Left lung (tissue), 10 donors: Measurements from ENCODE around the gene PKNOX2. TPM values are rescaled to one million over a fixed set of nuclear protein-coding genes. Genes with fewer than 3 reads are reported as not detected.
A peak's percentile ranks its signal among the peaks of the same experiment; 100 is the strongest.

Source experiments
- ATAC-seq: fragments of 200-7000 bp; cut with Tn5 transposase; one replicate; pipeline ENCODE4 v1.9.1; 2020; ENCODE audit warnings: moderate library complexity
- DNase-seq, 4 donors: peaks; one replicate each; pipeline ENCODE4 v3.0.0-alpha.2; 2013 to 2020
- H3K27ac ChIP-seq, 2 donors: fragments of 200-600 bp; sonication (generic) in 1 of 2; one replicate each; pipeline versions ENCODE4 v1.5.0 to v1.8.0; 2020 to 2021
- H3K27me3 ChIP-seq, 2 donors: fragments of 200-600 bp; sonication (generic) in 1 of 2; one replicate each; pipeline versions ENCODE4 v1.5.0 to v1.8.0; 2020 to 2021
- H3K36me3 ChIP-seq, 2 donors: fragments of 200-600 bp; sonication (generic) in 1 of 2; one replicate each; pipeline versions ENCODE4 v1.5.0 to v1.8.0; 2020 to 2021
- H3K4me1 ChIP-seq, 2 donors: fragments of 200-600 bp; one replicate each; pipeline ENCODE4 v1.8.0; 2021
- H3K4me3 ChIP-seq, 2 donors: fragments of 200-600 bp; sonication (generic) in 1 of 2; one replicate each; pipeline versions ENCODE4 v1.5.0 to v1.8.0; 2020 to 2021; ENCODE audit warnings: mild to moderate bottlenecking in 1 of 2
- H3K9me3 ChIP-seq, 2 donors: fragments of 200-600 bp; sonication (generic) in 1 of 2; one replicate each; pipeline versions ENCODE4 v1.5.0 to v1.8.0; 2020 to 2021
- intact Hi-C, 2 donors: fragments of 100-400 bp; cut with DNase I; formaldehyde crosslinking; loops; one replicate each; pipeline versions ENCODE4 v1.11.2 to v1.14.2; 2022
- polyA plus RNA-seq, 6 donors: library from polyadenylated mRNA; unstranded; fragments of 120-200 nt; gene quantifications; one replicate each; pipeline ENCODE4 v1.2.1, GENCODE V29; 2013; ENCODE audit not compliant: insufficient read length in 6 of 6
- total RNA-seq, 2 donors: library from RNA; stranded (reverse); fragmentation: NEBNext Ultra II Directional; extraction: Animal tissue kit (Norgen Biotek cat#: 25700); gene quantifications; one replicate each; pipeline ENCODE4 v1.2.1, GENCODE V29; 2021
- TF ChIP-seq, protein P1 (sequence below), 2 donors: fragments of 200-600 bp; sonication (generic) in 1 of 2; IDR thresholded peaks; one replicate each; pipeline versions ENCODE4 v1.5.0 to v1.8.0; 2021; ENCODE audit warnings: antibody characterized with exemption in 2 of 2
- donor health status: DM: no; HTN: yes; CAD: no.
- donor health status: DM: no; HTN: no; CAD: no.

Gene PKNOX2
- total and polyA plus RNA-seq, 8 donors: 6.7 to 18.9 (median 16.7) TPM

DNA sequence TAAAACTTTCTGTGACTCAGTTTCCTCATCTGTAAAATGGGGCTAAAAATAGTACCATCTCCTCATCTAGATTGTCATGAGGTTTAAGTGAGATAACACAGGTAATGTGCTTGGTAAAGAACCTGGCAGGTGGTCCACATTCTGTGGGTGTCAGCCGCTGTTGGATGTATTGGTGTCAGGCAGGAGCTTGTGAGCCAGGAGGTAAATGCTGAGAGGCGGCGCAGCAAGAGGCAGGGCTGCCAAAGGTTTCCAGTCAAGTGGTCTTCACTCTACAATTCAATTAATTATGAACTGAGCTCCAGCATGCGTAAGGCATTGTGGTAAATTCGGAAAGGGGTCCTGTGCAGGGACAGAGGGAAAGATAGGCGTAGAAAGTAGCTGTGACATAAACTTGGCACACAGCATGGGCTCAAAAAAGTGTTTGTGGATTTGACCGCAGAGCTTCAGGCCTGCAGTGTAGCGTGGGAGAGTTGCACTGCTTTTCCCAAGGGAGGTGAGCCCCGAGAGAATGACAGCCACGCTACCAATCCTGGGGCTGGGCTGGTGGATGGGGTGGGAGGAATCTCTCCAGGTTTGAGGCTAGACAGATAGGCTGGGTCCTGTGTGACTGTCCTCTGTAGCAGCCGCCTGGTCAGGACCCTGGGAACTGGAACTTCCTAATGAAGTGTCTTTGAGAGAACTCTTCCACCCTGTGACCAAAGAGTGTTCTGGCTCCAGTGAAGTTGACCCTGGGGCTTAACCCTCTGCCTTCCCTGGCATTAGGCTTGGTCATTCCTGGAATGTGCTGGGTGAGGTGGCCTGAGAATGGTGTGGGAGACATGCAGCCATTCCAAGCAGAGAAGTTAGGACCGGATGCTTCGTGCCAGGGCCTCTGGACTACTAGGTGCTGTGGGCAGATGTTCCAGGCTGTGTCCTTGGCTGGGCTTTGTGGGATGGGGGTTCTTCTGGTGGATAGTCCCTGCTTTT, 209.2 kb downstream of the PKNOX2 start:
- peaks cover 0 to 3% of the 10 kb centered on the region in 2 donors for H3K4me1 ChIP-seq
- TF ChIP-seq, protein P1, sequence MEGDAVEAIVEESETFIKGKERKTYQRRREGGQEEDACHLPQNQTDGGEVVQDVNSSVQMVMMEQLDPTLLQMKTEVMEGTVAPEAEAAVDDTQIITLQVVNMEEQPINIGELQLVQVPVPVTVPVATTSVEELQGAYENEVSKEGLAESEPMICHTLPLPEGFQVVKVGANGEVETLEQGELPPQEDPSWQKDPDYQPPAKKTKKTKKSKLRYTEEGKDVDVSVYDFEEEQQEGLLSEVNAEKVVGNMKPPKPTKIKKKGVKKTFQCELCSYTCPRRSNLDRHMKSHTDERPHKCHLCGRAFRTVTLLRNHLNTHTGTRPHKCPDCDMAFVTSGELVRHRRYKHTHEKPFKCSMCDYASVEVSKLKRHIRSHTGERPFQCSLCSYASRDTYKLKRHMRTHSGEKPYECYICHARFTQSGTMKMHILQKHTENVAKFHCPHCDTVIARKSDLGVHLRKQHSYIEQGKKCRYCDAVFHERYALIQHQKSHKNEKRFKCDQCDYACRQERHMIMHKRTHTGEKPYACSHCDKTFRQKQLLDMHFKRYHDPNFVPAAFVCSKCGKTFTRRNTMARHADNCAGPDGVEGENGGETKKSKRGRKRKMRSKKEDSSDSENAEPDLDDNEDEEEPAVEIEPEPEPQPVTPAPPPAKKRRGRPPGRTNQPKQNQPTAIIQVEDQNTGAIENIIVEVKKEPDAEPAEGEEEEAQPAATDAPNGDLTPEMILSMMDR (IDR thresholded peaks at IDR 0.05): no peak
- ATAC-seq: peak; percentile 14

DNA sequence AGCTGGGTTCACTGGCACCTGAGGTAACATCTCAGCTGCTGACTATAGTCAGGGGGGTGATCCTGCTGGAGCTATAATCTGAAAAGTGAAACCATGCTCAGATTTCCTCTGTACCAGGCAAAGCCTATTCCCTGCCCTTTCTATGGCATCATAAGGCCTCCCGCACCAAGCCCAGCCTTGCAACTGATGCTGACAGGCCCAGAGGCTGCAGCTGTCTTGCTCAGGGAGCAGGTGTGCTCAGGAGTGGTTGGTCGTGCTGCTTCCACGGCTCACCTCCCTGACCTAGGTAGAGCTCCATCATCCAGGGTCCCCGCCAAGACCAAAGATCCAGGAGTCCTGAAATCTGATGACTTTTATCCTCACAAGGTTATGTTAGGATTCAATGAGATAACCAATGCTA, 209.8 kb downstream of the PKNOX2 start:
- DNase-seq (no peak), ATAC-seq (no peak)
- TF ChIP-seq, protein P1 (IDR thresholded peaks at IDR 0.05): no peak
- Histone ChIP-seq H3K9me3 (no peaks in the 10 kb centered on the region), H3K4me1 (peaks cover 0 to 3% of the 10 kb centered on the region in 2 donors), H3K27me3 (peaks cover 8 to 88% of the 10 kb centered on the region in 2 donors), H3K27ac (no peak overlapping the region), H3K4me3 (no peak overlapping the region), H3K36me3 (no peaks in the 10 kb centered on the region)
- intact Hi-C loops: no loop called here

More for the DNA sequence above, 209.2 kb downstream of the PKNOX2 start:
- H3K9me3 ChIP-seq: no peaks in the 10 kb centered on the region
- H3K36me3 ChIP-seq: no peaks in the 10 kb centered on the region
- DNase-seq: peak in 2 of 4 donors; percentile 50 to 58
- H3K27ac ChIP-seq: no peak overlapping the region
- peaks cover 8 to 89% of the 10 kb centered on the region in 2 donors for H3K27me3 ChIP-seq
- no peak overlapping the region for H3K4me3 ChIP-seq
- intact Hi-C loops: no loop called here

DNA sequence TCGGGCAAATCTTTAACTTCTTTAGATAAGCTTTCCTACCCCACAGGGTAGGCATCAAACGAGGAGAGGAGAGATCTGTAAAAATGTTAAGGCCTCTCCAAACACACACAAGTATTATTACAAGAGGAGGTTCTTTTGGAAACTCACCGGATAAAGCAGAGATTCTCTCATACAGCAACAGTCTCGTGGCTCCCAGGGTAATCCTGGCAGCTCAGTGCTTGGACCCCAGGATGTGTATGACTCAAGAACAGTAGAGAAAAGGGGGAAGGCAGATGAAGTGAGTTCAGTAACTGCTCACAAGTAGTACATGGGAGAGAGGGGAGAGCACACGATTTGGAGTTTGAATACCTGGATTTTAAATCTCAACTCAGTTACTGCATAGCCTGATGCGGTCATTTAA, 210.6 kb downstream of the PKNOX2 start:
- no peak overlapping the region for H3K27ac ChIP-seq
- H3K4me1 ChIP-seq: peaks cover 0 to 3% of the 10 kb centered on the region in 2 donors
- H3K4me3 ChIP-seq: no peak overlapping the region
- intact Hi-C loops: no loop called here
- no peaks in the 10 kb centered on the region for H3K36me3 ChIP-seq
- peaks cover 5 to 88% of the 10 kb centered on the region in 2 donors for H3K27me3 ChIP-seq
- TF ChIP-seq, protein P1 (IDR thresholded peaks at IDR 0.05): no peak
- no peaks in the 10 kb centered on the region for H3K9me3 ChIP-seq
- DNase-seq: no peak
- ATAC-seq: no peak

DNA sequence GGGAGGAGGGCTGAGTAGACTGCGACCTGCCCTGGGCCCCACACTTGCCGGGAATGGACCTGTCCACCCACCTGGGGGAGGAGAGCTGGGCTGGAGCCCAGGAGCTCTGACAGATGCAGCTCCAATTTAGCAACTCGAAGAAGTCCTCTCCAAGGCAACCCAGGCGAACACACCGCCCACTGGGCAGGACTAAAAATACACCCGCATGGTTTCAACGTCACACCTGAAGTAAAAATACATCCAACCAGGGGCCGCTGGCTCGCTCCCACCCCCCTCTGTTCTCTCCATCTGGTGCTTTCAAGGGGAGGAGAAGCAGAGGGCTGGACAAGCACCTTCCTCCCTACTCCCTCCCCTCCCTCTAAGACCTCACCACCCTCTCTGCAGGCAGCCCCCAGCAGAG, 211.6 kb downstream of the PKNOX2 start:
- H3K4me1 ChIP-seq: peaks cover 0 to 3% of the 10 kb centered on the region in 2 donors
- H3K27ac ChIP-seq: no peak overlapping the region
- ATAC-seq (peak; percentile 82), DNase-seq (peak; percentile 33 to 88 (median 60))
- no peaks in the 10 kb centered on the region for H3K9me3 ChIP-seq
- peaks cover 5 to 88% of the 10 kb centered on the region in 2 donors for H3K27me3 ChIP-seq
- intact Hi-C loops: no loop called here
- H3K4me3 ChIP-seq: no peak overlapping the region
- TF ChIP-seq, protein P1 (IDR thresholded peaks at IDR 0.05): no peak
- H3K36me3 ChIP-seq: no peaks in the 10 kb centered on the region

DNA sequence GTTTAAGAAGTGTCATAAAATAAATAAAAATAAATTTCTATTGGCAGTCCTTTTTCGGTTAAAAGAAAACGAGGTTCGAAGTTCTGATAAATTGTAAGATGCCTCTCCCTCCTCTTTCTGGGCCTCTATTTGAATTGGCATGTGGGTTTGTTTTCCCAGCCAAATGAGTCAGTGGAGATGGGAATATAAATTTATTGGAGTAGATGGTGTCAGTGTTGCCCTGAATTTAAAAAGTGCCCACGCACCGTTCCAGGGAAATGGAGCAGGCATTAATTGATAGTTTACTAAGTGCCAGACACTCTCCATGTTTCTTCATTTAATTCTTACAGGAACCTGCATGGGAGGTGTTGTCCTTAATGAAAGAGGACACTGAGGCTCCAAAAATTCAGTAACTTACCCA, 212.3 kb downstream of the PKNOX2 start:
- H3K27me3 ChIP-seq: peaks cover 5 to 88% of the 10 kb centered on the region in 2 donors
- TF ChIP-seq, protein P1 (IDR thresholded peaks at IDR 0.05): no peak
- H3K4me3 ChIP-seq: no peak overlapping the region
- ATAC-seq: no peak
- no peak overlapping the region for H3K27ac ChIP-seq
- no peaks in the 10 kb centered on the region for H3K36me3 ChIP-seq
- H3K9me3 ChIP-seq: no peaks in the 10 kb centered on the region
- no peak for DNase-seq
- intact Hi-C loops: no loop called here
- H3K4me1 ChIP-seq: peaks cover 0 to 3% of the 10 kb centered on the region in 2 donors
